WERI-Rb-1 (cell line): ENCODE results near the gene PEPD.

Source experiments
- DNase-seq: peaks from one replicate; pipeline ENCODE4 v3.0.0-alpha.2; 2020
- H3K27ac ChIP-seq: fragments of 250-450 bp; sonication (Bioruptor Pico); 2 replicates; pipeline ENCODE4 v1.5.1; 2020; ENCODE audit warnings: mild to moderate bottlenecking, moderate library complexity
- H3K27me3 ChIP-seq: fragments of 250-450 bp; sonication (Bioruptor Pico); 2 replicates; pipeline ENCODE4 v1.5.1; 2021; ENCODE audit warnings: mild to moderate bottlenecking, low read depth, moderate library complexity; ENCODE audit not compliant: insufficient read depth, severe bottlenecking
- H3K36me3 ChIP-seq: fragments of 250-450 bp; sonication (Bioruptor Pico); 2 replicates; pipeline ENCODE4 v1.5.1; 2020; ENCODE audit warnings: mild to moderate bottlenecking, moderate library complexity
- H3K4me3 ChIP-seq: 2 replicates; pipeline ENCODE4 v1.5.1; 2011; ENCODE audit warnings: low read depth, mild to moderate bottlenecking, control low read depth, low read length
- H3K9me3 ChIP-seq: fragments of 250-450 bp; sonication (Bioruptor Pico); 2 replicates; pipeline ENCODE4 v1.5.1; 2021; ENCODE audit warnings: mild to moderate bottlenecking, moderate library complexity; ENCODE audit not compliant: severe bottlenecking
- CTCF ChIP-seq: IDR thresholded peaks from 2 replicates; pipeline ENCODE4 v1.5.1; 2011; ENCODE audit warnings: low read depth, mild to moderate bottlenecking, control low read depth, inconsistent platforms, low read length

The PEPD gene

GRCh38 chr19:33461256-33462111 is 60.1 kb downstream of the PEPD start:
- H3K4me3 ChIP-seq = no peak overlapping the region
- H3K27me3 ChIP-seq = no peaks in the 10 kb centered on the region
- TF ChIP-seq CTCF = no peak
- H3K36me3 ChIP-seq = peaks cover 4% of the 10 kb centered on the region; the same call in 1 of the 2 replicates
- no peak overlapping the region for H3K27ac ChIP-seq
- no peak for DNase-seq
- no peaks in the 10 kb centered on the region for H3K9me3 ChIP-seq

- Histone ChIP-seq H3K36me3 (peaks cover 4% of the 10 kb centered on the region; the same call in 1 of the 2 replicates), H3K9me3 (no peaks in the 10 kb centered on the region), H3K4me3 (no peak overlapping the region), H3K27ac (no peak overlapping the region), H3K27me3 (no peaks in the 10 kb centered on the region)
- TF ChIP-seq CTCF = no peak
- DNase-seq = no peak
Measured at GRCh38 chr19:33460221-33460908, 61.2 kb downstream of the PEPD start.

- no peak overlapping the region for H3K4me3 ChIP-seq
- H3K27ac ChIP-seq = no peak overlapping the region
- H3K27me3 ChIP-seq = no peaks in the 10 kb centered on the region
- no peak for DNase-seq
- H3K9me3 ChIP-seq = no peaks in the 10 kb centered on the region
- peaks cover 4% of the 10 kb centered on the region; the same call in 1 of the 2 replicates for H3K36me3 ChIP-seq
- TF ChIP-seq CTCF = no peak
Measured at GRCh38 chr19:33459222-33460090, 62.1 kb downstream of the PEPD start.

GRCh38 chr19:33458807-33459206 is 62.8 kb downstream of the PEPD start:
- H3K4me3 ChIP-seq = no peak overlapping the region

More at GRCh38 chr19:33458807-33459206, 62.8 kb downstream of the PEPD start:
- Histone ChIP-seq H3K27me3 (no peaks in the 10 kb centered on the region), H3K9me3 (no peaks in the 10 kb centered on the region), H3K36me3 (peaks cover 4% of the 10 kb centered on the region; the same call in 1 of the 2 replicates), H3K27ac (no peak overlapping the region)
- no peak for DNase-seq
- TF ChIP-seq CTCF = no peak
